Left lung (tissue), 10 donors: ENCODE results near the gene ZBTB42. TPM values are rescaled to one million over a fixed set of nuclear protein-coding genes. Genes with fewer than 3 reads are reported as not detected.

ENCODE experiments used
- ATAC-seq: fragments of 200-7000 bp; cut with Tn5 transposase; one replicate; pipeline ENCODE4 v1.9.1; 2020; ENCODE audit warnings: moderate library complexity
- DNase-seq, 4 donors: peaks; one replicate each; pipeline ENCODE4 v3.0.0-alpha.2; 2013 to 2020
- H3K27ac ChIP-seq, 2 donors: fragments of 200-600 bp; sonication (generic) in 1 of 2; one replicate each; pipeline versions ENCODE4 v1.5.0 to v1.8.0; 2020 to 2021
- H3K27me3 ChIP-seq, 2 donors: fragments of 200-600 bp; sonication (generic) in 1 of 2; one replicate each; pipeline versions ENCODE4 v1.5.0 to v1.8.0; 2020 to 2021
- H3K36me3 ChIP-seq, 2 donors: fragments of 200-600 bp; sonication (generic) in 1 of 2; one replicate each; pipeline versions ENCODE4 v1.5.0 to v1.8.0; 2020 to 2021
- H3K4me1 ChIP-seq, 2 donors: fragments of 200-600 bp; one replicate each; pipeline ENCODE4 v1.8.0; 2021
- H3K4me3 ChIP-seq, 2 donors: fragments of 200-600 bp; sonication (generic) in 1 of 2; one replicate each; pipeline versions ENCODE4 v1.5.0 to v1.8.0; 2020 to 2021; ENCODE audit warnings: mild to moderate bottlenecking in 1 of 2
- H3K9me3 ChIP-seq, 2 donors: fragments of 200-600 bp; sonication (generic) in 1 of 2; one replicate each; pipeline versions ENCODE4 v1.5.0 to v1.8.0; 2020 to 2021
- intact Hi-C, 2 donors: fragments of 100-400 bp; cut with DNase I; formaldehyde crosslinking; loops; one replicate each; pipeline versions ENCODE4 v1.11.2 to v1.14.2; 2022
- polyA plus RNA-seq, 6 donors: library from polyadenylated mRNA; unstranded; fragments of 120-200 nt; gene quantifications; one replicate each; pipeline ENCODE4 v1.2.1, GENCODE V29; 2013; ENCODE audit not compliant: insufficient read length in 6 of 6
- total RNA-seq, 2 donors: library from RNA; stranded (reverse); fragmentation: NEBNext Ultra II Directional; extraction: Animal tissue kit (Norgen Biotek cat#: 25700); gene quantifications; one replicate each; pipeline ENCODE4 v1.2.1, GENCODE V29; 2021
- TF ChIP-seq, protein P1 (sequence below), 2 donors: fragments of 200-600 bp; sonication (generic) in 1 of 2; IDR thresholded peaks; one replicate each; pipeline versions ENCODE4 v1.5.0 to v1.8.0; 2021; ENCODE audit warnings: antibody characterized with exemption in 2 of 2
- donor health status: DM: no; HTN: yes; CAD: no.
- donor health status: DM: no; HTN: no; CAD: no.

ZBTB42 gene
- total and polyA plus RNA-seq, 8 donors: 5.8 to 12.1 (median 9.3) TPM

GRCh38 chr14:104778694-104779331, 22.1 kb upstream of the ZBTB42 start:
- peaks cover 0 to 77% of the 10 kb centered on the region in 2 donors for H3K36me3 ChIP-seq
- H3K27ac ChIP-seq: no peak overlapping the region
- no peak overlapping the region for H3K4me3 ChIP-seq
- ATAC-seq (no peak), DNase-seq (peak in 1 of 4 donors; percentile 61)
- intact Hi-C loops: no loop called here
- no peaks in the 10 kb centered on the region for H3K4me1 ChIP-seq
- TF ChIP-seq, protein P1, sequence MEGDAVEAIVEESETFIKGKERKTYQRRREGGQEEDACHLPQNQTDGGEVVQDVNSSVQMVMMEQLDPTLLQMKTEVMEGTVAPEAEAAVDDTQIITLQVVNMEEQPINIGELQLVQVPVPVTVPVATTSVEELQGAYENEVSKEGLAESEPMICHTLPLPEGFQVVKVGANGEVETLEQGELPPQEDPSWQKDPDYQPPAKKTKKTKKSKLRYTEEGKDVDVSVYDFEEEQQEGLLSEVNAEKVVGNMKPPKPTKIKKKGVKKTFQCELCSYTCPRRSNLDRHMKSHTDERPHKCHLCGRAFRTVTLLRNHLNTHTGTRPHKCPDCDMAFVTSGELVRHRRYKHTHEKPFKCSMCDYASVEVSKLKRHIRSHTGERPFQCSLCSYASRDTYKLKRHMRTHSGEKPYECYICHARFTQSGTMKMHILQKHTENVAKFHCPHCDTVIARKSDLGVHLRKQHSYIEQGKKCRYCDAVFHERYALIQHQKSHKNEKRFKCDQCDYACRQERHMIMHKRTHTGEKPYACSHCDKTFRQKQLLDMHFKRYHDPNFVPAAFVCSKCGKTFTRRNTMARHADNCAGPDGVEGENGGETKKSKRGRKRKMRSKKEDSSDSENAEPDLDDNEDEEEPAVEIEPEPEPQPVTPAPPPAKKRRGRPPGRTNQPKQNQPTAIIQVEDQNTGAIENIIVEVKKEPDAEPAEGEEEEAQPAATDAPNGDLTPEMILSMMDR (IDR thresholded peaks at IDR 0.05): no peak
- no peaks in the 10 kb centered on the region for H3K9me3 ChIP-seq
- no peaks in the 10 kb centered on the region for H3K27me3 ChIP-seq

DNA sequence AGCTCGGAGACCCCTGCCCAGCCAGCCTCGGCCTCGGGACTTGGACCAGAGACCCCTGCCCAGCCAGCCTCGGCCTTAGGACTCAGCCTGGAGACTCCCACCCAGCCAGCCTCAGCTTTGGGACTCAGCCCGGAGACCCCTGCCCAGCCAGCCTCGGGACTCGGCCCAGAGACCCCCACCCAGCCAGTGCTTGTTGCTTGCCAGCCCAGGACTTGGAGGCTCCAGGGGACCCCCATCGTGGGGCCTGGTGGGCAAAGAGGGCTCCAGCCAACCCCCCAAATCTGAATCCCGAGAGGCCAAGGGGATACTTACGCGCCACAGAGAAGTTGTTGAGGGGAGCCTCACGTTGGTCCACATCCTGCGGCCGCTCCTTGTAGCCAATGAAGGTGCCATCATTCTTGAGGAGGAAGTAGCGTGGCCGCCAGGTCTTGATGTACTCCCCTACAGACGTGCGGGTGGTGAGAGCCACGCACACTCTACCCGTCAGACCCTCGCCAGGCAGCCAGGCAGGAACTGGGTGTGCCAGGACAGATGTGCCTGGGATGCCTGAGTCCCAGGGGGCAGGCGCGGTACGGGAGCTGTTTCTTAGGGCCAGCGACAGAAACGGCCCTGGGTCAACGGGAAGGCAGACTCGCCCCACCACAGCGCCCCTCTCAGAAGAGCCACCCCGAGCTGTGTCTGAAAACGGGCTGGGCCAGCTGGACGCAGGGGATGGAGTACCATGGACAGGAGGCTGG, 21.0 kb upstream of the ZBTB42 start:
- H3K9me3 ChIP-seq: no peaks in the 10 kb centered on the region
- ATAC-seq: no peak

GRCh38 chr14:104780513-104781030, 20.3 kb upstream of the ZBTB42 start:
- DNase-seq (peak in 1 of 4 donors; percentile 76), ATAC-seq (no peak)
- intact Hi-C loops: no loop called here
- H3K9me3 ChIP-seq: no peaks in the 10 kb centered on the region
- TF ChIP-seq, protein P1 (IDR thresholded peaks at IDR 0.05): no peak
- H3K4me1 ChIP-seq: peaks cover 0 to 16% of the 10 kb centered on the region in 2 donors
- no peak overlapping the region for H3K4me3 ChIP-seq
- peaks cover 0 to 61% of the 10 kb centered on the region in 2 donors for H3K36me3 ChIP-seq
- no peak overlapping the region for H3K27ac ChIP-seq
- H3K27me3 ChIP-seq: no peaks in the 10 kb centered on the region

More for the DNA sequence above, 21.0 kb upstream of the ZBTB42 start:
- TF ChIP-seq, protein P1 (IDR thresholded peaks at IDR 0.05): no peak
- Histone ChIP-seq H3K27me3 (no peaks in the 10 kb centered on the region), H3K36me3 (peaks cover 0 to 67% of the 10 kb centered on the region in 2 donors), H3K4me1 (peaks cover 0 to 9% of the 10 kb centered on the region in 2 donors), H3K27ac (no peak overlapping the region), H3K4me3 (no peak overlapping the region)
- peak in 1 of 4 donors; percentile 72 for DNase-seq
- intact Hi-C loops: no loop called here

DNA sequence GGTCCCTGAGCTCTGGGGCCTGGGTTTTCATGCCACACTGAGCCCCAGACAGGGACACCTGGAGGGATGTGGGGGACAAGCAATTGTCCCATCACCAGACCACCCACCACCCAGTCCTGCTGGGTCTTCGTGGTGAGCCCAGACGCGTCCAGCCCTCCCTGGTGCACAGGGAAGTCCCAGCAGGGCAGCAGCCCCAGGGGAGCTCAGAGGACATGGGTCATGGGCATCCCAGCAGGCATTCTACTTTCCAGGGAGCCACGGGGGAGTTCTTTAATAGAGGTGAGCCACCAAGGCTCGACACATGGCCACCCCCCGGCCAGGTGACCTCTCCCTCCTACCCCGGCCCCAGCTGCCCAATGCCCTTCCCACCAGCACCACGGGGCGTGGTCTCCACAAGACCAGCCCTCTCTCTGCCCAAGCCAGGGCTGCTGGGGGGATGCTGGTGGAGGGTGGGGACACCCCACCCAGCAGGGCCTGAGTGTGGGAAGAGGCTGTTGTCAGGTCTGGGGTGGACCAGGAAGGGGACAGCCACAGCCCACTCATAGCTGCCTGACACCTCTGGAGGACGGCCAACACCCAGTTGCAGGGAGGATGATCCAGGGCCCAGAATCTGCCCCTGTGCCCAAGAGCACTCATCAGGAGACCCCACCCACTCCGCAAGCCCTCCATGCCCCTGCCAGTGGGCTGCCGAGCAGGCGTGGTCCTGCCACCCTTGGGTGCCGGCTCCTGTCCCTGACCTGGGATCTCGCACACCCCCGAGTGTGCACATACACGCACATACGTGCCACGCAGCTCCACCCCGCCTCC, 19.4 kb upstream of the ZBTB42 start:
- peaks cover 0 to 53% of the 10 kb centered on the region in 2 donors for H3K36me3 ChIP-seq
- no peak overlapping the region for H3K27ac ChIP-seq

More for the DNA sequence above, 19.4 kb upstream of the ZBTB42 start:
- DNase-seq (peak in 1 of 4 donors; percentile 67), ATAC-seq (no peak)
- TF ChIP-seq, protein P1 (IDR thresholded peaks at IDR 0.05): no peak
- H3K4me1 ChIP-seq: peaks cover 5 to 25% of the 10 kb centered on the region in 2 donors
- intact Hi-C loops: no loop called here
- H3K4me3 ChIP-seq: no peak overlapping the region
- no peaks in the 10 kb centered on the region for H3K9me3 ChIP-seq
- no peaks in the 10 kb centered on the region for H3K27me3 ChIP-seq
